Mucosa of gallbladder (tissue), 1 donor: Measurements from ENCODE around the gene PTRHD1. TPM values are rescaled to one million over a fixed set of nuclear protein-coding genes. Genes with fewer than 3 reads are reported as not detected.
"Not testable (repeated sequence)": the region's sequence is repeated elsewhere in the genome, so short reads cannot be mapped to it uniquely, and the experiment has no call there.

Experiments used
- DNase-seq: peaks from one replicate; pipeline ENCODE4 v3.0.0-alpha.2; 2020; ENCODE audit warnings: low spot score
- total RNA-seq: library from RNA; stranded (reverse); gene quantifications from one replicate; pipeline ENCODE4 v1.2.1, GENCODE V29; 2021
- donor health status: DM: no; HTN: no; CAD: no.

The PTRHD1 gene
- total RNA-seq, 1 donor from 2014 or later, result 20.5 TPM

- DNase-seq, result no peak
Observed at GRCh38 chr2:24809316-24810007, 16.3 kb upstream of the PTRHD1 start.

- no peak for DNase-seq
Observed at GRCh38 chr2:24806661-24807036, 13.5 kb upstream of the PTRHD1 start.

- DNase-seq, result peak; percentile 5
Observed at GRCh38 chr2:24805811-24806660, 12.8 kb upstream of the PTRHD1 start.

GRCh38 chr2:24800487-24800886 is 7.3 kb upstream of the PTRHD1 start:
- not testable (repeated sequence) for DNase-seq

- DNase-seq, result no peak
Observed at GRCh38 chr2:24797644-24798043, 4.5 kb upstream of the PTRHD1 start.

- DNase-seq, result no peak
Observed at GRCh38 chr2:24793761-24794435, 707 bp upstream of the PTRHD1 start.

GRCh38 chr2:24792542-24792873 is 683 bp downstream of the PTRHD1 start:
- DNase-seq, result no peak

- no peak for DNase-seq
Observed at GRCh38 chr2:24791452-24791851, 1.7 kb downstream of the PTRHD1 start.

- no peak for DNase-seq
Observed at GRCh38 chr2:24788816-24789215, 4.4 kb downstream of the PTRHD1 start.

- DNase-seq, result no peak
Observed at GRCh38 chr2:24787532-24787931, 5.7 kb downstream of the PTRHD1 start.

GRCh38 chr2:24785671-24786321 is 7.4 kb downstream of the PTRHD1 start:
- DNase-seq, result no peak

GRCh38 chr2:24783641-24784040 is 9.6 kb downstream of the PTRHD1 start:
- DNase-seq, result no peak

GRCh38 chr2:24779116-24779515 is 14.1 kb downstream of the PTRHD1 start:
- DNase-seq, result peak; percentile 55

GRCh38 chr2:24774373-24774772 is 18.8 kb downstream of the PTRHD1 start:
- DNase-seq, result no peak

- DNase-seq, result no peak
Observed at GRCh38 chr2:24771764-24772586, 21.2 kb downstream of the PTRHD1 start.

- DNase-seq, result no peak
Observed at GRCh38 chr2:24771061-24771460, 22.1 kb downstream of the PTRHD1 start.

- no peak for DNase-seq
Observed at GRCh38 chr2:24768601-24769000, 24.6 kb downstream of the PTRHD1 start.

- DNase-seq, result no peak
Observed at GRCh38 chr2:24768013-24768412, 25.2 kb downstream of the PTRHD1 start.

GRCh38 chr2:24766609-24767008 is 26.6 kb downstream of the PTRHD1 start:
- DNase-seq, result no peak

GRCh38 chr2:24763843-24764242 is 29.3 kb downstream of the PTRHD1 start:
- no peak for DNase-seq

- no peak for DNase-seq
Observed at GRCh38 chr2:24762518-24762917, 30.7 kb downstream of the PTRHD1 start.
